K562 (cell line): ENCODE results near the gene PACSIN1. TPM values are rescaled to one million over a fixed set of nuclear protein-coding genes. Genes with fewer than 3 reads are reported as not detected.
A peak's percentile ranks its signal among the peaks of the same experiment; 100 is the strongest.

Experiments
- BMI1 ChIP-seq: fragments of 150-350 bp; IDR thresholded peaks from 2 replicates; pipeline ENCODE4 v1.6.1; 2014; ENCODE audit warnings: low read length
- CBX3 ChIP-seq, 2 experiments: IDR thresholded peaks; 1 replicate in 1 of 2; 2 replicates in 1 of 2; pipeline ENCODE4 v1.6.1; 2012; ENCODE audit warnings: inconsistent platforms in 2 of 2, low read length in 2 of 2, borderline replicate concordance in 1 of 2, control low read depth in 1 of 2
- DPF2 ChIP-seq: fragments of 450-650 bp; IDR thresholded peaks from 2 replicates; pipeline ENCODE4 v1.6.1; 2016
- GATAD2B ChIP-seq: fragments of 450-650 bp; IDR thresholded peaks from 2 replicates; pipeline ENCODE4 v1.6.1; 2017; ENCODE audit warnings: mild to moderate bottlenecking, borderline replicate concordance
- HNRNPL ChIP-seq: fragments of 200-400 bp; formaldehyde crosslinking; IDR thresholded peaks from 2 replicates; pipeline ENCODE4 v1.6.1; 2017; ENCODE audit warnings: low read depth, mild to moderate bottlenecking, low read length
- NCOA1 ChIP-seq: fragments of 450-650 bp; IDR thresholded peaks from 2 replicates; pipeline ENCODE4 v1.6.1; 2016; ENCODE audit warnings: low read depth
- PTRF ChIP-seq: fragments of 450-650 bp; IDR thresholded peaks from 2 replicates; pipeline ENCODE4 v1.6.1; 2016; ENCODE audit warnings: mild to moderate bottlenecking, missing genetic modification characterization, missing compliant biosample characterization
- SMAD3 ChIP-seq: fragments of 450-650 bp; formaldehyde crosslinking; conservative IDR thresholded peaks from 2 replicates; pipeline ENCODE4 v1.4.0; 2020; ENCODE audit warnings: mild to moderate bottlenecking
- SMARCB1 ChIP-seq: IDR thresholded peaks from 2 replicates; pipeline ENCODE4 v1.6.1; 2011; ENCODE audit warnings: improper control_type of control experiment, low read depth; ENCODE audit not compliant: insufficient read length
- ZBED1 ChIP-seq: IDR thresholded peaks from 2 replicates; pipeline ENCODE4 v1.6.1; 2014
- ZNF431 ChIP-seq: sonication (generic); formaldehyde crosslinking; IDR thresholded peaks from 2 replicates; pipeline ENCODE4 v1.8.0; 2022; ENCODE audit warnings: mild to moderate bottlenecking, missing genetic modification reagents
- ZNF57 ChIP-seq: fragments of 450-650 bp; formaldehyde crosslinking; IDR thresholded peaks from 2 replicates; pipeline ENCODE4 v1.4.0; 2020; ENCODE audit warnings: mild to moderate bottlenecking, moderate library complexity
- ZNF584 ChIP-seq: fragments of 200-800 bp; sonication (Bioruptor generic); IDR thresholded peaks from 2 replicates; pipeline ENCODE4 v1.6.1; 2016; ENCODE audit warnings: low read depth, mild to moderate bottlenecking, missing genetic modification characterization, missing compliant biosample characterization
- ZNF77 ChIP-seq: fragments of 250-450 bp; sonication (Bioruptor Pico); IDR thresholded peaks from 2 replicates; pipeline ENCODE4 v1.5.0; 2020
- polyA plus RNA-seq, 8 experiments: library from polyadenylated mRNA; depleted of rRNA in 4 of 8; stranded (reverse) in 5 of 8; unstranded in 3 of 8; fragments of >200 nt; fragmentation: Nextera tagmentation in 2 of 8; fragmentation: Illumina TruSeq in 1 of 8; extraction: Ambion mirVana in 2 of 8; extraction: Trizol in 1 of 8; gene quantifications; 2 replicates each; pipeline versions ENCODE4 v1.2.1 to v1.2.3, GENCODE V29; 2011 to 2014; ENCODE audit warnings: inconsistent platforms in 1 of 8, missing spikeins in 1 of 8
- total RNA-seq, 7 experiments: library from RNA; depleted of rRNA in 6 of 7; stranded (reverse); fragments of >200 nt in 6 of 7; fragmentation: Illumina TruSeq in 2 of 7; extraction: Trizol in 2 of 7; gene quantifications; 2 replicates each; pipeline versions ENCODE4 v1.2.1 to v1.2.3, GENCODE V29; 2011 to 2021; ENCODE audit warnings: low replicate concordance in 1 of 7
- TF ChIP-seq, protein P1 (sequence below): fragments of 450-650 bp; IDR thresholded peaks from 2 replicates; pipeline ENCODE4 v1.6.1; 2016; ENCODE audit warnings: low read depth
- TF ChIP-seq, protein P2 (sequence below): fragments of 250-450 bp; sonication (Bioruptor Pico); IDR thresholded peaks from 2 replicates; pipeline ENCODE4 v1.5.0; 2021
- TF ChIP-seq, protein P3 (sequence below): fragments of 450-650 bp; formaldehyde crosslinking; IDR thresholded peaks from 2 replicates; pipeline ENCODE4 v1.4.0; 2022; ENCODE audit warnings: missing genetic modification characterization
- TF ChIP-seq, protein P4 (sequence below): fragments of 450-650 bp; formaldehyde crosslinking; IDR thresholded peaks from 2 replicates; pipeline ENCODE4 v1.4.0; 2020; ENCODE audit warnings: mild to moderate bottlenecking, moderate library complexity

PACSIN1 gene
- total and polyA plus RNA-seq, 9 of the 15 experiments (the other 6 are each of a cell fraction or from before 2014, with no cell fraction given), result 0.01 to 1.7 (median 0.45) TPM

DNA sequence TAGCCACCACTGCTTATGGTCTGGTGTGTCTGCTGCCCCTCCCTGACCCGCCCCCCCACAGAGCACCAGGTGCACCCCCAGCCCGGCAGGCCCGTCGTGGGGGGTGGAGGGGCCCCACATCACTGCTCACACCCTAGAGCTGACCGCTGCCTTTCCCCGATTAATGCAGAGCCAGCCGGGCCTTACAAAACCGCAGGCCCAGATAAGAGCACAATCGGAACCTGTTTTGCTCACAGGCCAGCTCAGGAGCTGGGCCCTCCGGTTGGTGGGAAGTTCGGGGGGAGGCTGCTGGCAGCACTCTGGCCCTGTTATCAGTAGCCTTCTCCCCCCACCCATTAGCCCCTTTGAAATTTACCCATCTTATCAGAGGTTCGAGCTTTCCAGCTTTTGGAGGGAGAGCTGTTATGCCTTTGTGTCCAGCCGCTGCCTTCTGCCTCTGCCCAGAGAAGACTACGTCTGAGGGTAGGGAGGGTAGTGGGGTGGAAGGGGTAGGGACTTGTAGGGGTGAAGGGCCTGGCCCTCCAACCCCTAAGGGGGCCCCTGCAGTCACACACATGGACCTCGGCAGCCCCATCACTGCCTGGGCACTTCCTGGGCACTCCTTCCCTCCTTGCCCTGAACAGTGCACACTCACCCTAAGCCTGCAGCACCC is 97.1 kb downstream of the PACSIN1 start (continued):
- TF ChIP-seq, protein P1, sequence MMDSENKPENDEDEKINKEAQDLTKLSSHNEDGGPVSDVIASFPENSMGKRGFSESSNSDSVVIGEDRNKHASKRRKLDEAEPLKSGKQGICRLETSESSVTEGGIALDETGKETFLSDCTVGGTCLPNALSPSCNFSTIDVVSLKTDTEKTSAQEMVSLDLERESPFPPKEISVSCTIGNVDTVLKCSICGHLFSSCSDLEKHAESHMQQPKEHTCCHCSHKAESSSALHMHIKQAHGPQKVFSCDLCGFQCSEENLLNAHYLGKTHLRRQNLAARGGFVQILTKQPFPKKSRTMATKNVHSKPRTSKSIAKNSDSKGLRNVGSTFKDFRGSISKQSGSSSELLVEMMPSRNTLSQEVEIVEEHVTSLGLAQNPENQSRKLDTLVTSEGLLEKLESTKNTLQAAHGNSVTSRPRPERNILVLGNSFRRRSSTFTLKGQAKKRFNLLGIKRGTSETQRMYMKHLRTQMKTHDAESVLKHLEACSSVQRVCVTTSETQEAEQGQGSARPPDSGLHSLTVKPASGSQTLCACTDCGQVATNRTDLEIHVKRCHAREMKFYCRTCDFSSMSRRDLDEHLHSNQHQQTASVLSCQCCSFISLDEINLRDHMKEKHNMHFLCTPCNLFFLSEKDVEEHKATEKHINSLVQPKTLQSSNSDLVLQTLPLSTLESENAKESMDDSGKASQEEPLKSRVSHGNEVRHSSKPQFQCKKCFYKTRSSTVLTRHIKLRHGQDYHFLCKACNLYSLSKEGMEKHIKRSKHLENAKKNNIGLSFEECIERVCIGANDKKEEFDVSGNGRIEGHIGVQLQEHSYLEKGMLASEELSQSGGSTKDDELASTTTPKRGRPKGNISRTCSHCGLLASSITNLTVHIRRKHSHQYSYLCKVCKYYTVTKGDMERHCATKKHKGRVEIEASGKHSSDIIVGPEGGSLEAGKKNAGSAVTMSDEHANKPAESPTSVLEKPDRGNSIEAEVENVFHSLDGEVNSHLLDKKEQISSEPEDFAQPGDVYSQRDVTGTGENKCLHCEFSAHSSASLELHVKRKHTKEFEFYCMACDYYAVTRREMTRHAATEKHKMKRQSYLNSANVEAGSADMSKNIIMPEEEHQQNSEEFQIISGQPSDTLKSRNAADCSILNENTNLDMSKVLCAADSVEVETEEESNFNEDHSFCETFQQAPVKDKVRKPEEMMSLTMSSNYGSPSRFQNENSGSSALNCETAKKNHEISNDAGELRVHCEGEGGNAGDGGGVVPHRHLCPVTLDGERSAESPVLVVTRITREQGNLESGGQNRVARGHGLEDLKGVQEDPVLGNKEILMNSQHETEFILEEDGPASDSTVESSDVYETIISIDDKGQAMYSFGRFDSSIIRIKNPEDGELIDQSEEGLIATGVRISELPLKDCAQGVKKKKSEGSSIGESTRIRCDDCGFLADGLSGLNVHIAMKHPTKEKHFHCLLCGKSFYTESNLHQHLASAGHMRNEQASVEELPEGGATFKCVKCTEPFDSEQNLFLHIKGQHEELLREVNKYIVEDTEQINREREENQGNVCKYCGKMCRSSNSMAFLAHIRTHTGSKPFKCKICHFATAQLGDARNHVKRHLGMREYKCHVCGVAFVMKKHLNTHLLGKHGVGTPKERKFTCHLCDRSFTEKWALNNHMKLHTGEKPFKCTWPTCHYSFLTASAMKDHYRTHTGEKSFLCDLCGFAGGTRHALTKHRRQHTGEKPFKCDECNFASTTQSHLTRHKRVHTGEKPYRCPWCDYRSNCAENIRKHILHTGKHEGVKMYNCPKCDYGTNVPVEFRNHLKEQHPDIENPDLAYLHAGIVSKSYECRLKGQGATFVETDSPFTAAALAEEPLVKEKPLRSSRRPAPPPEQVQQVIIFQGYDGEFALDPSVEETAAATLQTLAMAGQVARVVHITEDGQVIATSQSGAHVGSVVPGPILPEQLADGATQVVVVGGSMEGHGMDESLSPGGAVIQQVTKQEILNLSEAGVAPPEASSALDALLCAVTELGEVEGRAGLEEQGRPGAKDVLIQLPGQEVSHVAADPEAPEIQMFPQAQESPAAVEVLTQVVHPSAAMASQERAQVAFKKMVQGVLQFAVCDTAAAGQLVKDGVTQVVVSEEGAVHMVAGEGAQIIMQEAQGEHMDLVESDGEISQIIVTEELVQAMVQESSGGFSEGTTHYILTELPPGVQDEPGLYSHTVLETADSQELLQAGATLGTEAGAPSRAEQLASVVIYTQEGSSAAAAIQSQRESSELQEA, result no peak
- TF ChIP-seq, protein P2, sequence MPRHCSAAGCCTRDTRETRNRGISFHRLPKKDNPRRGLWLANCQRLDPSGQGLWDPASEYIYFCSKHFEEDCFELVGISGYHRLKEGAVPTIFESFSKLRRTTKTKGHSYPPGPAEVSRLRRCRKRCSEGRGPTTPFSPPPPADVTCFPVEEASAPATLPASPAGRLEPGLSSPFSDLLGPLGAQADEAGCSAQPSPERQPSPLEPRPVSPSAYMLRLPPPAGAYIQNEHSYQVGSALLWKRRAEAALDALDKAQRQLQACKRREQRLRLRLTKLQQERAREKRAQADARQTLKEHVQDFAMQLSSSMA (CRISPR knock-in tag), result no peak
- TF ChIP-seq CBX3 (IDR thresholded peaks at IDR 0.05; ENCODE audit: borderline replicate concordance in 1 of 2, low read length in 2 of 2) (peak in 1 of 2 experiments; percentile 41; a peak in 1 of 3 replicates), GATAD2B (peak; percentile 88), PTRF (no peak), ZNF584 (CRISPR knock-in tag) (0 out of 2 replicates have a peak, but pooled peaks have one; percentile 13), BMI1 (no peak), HNRNPL (peak; percentile 91), DPF2 (peak; percentile 91), NCOA1 (peak; percentile 29; the same call in 1 of the 2 replicates), SMARCB1 (peak; percentile 94), ZBED1 (0 out of 2 replicates have a peak, but pooled peaks have one; percentile 55), ZNF77 (CRISPR knock-in tag) (no peak), SMAD3 (CRISPR knock-in tag) (peak; percentile 54; the same call in 1 of the 2 replicates), ZNF431 (CRISPR knock-in tag) (no peak), ZNF57 (CRISPR knock-in tag) (no peak)
- TF ChIP-seq, protein P3, sequence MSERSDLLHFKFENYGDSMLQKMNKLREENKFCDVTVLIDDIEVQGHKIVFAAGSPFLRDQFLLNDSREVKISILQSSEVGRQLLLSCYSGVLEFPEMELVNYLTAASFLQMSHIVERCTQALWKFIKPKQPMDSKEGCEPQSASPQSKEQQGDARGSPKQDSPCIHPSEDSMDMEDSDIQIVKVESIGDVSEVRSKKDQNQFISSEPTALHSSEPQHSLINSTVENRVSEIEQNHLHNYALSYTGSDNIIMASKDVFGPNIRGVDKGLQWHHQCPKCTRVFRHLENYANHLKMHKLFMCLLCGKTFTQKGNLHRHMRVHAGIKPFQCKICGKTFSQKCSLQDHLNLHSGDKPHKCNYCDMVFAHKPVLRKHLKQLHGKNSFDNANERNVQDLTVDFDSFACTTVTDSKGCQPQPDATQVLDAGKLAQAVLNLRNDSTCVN (CRISPR knock-in tag), result no peak
- TF ChIP-seq, protein P4, sequence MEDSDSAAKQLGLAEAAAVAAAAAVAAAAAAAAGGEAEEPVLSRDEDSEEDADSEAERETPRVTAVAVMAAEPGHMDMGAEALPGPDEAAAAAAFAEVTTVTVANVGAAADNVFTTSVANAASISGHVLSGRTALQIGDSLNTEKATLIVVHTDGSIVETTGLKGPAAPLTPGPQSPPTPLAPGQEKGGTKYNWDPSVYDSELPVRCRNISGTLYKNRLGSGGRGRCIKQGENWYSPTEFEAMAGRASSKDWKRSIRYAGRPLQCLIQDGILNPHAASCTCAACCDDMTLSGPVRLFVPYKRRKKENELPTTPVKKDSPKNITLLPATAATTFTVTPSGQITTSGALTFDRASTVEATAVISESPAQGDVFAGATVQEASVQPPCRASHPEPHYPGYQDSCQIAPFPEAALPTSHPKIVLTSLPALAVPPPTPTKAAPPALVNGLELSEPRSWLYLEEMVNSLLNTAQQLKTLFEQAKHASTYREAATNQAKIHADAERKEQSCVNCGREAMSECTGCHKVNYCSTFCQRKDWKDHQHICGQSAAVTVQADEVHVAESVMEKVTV (CRISPR knock-in tag), result no peak
